ENCODE data around the gene CIB4. TPM values are rescaled to one million over a fixed set of nuclear protein-coding genes. Genes with fewer than 3 reads are reported as not detected.

The CIB4 gene
- total RNA-seq, 4 donors from 2014 or later: 1.1 TPM; not detected in 3

- no peak for TF ChIP-seq CTCF (IDR thresholded peaks at IDR 0.05; ENCODE audit: low read depth)
Measured at GRCh38 chr2:26637811-26638310, 3.3 kb downstream of the CIB4 start.

DNA sequence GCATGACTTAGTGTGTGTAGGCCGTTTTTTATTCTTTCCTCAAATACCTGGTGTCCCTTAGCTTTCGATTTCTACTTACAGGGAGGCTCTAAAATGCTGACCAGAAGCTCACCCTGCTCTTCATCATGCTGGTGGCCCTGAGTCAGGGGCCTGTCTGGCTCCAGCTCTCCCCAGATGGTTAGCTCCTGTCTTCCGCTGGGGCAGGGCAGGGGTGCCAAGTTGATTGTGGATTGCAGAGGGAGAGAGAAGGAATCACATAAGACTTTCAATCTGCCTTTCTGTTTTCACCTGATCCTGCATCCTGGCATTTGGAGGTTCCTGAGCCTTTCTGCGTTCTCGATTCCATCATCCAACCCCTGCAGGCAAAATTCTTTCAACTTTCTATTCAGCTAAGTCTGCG is 4.2 kb downstream of the CIB4 start:
- TF ChIP-seq CTCF (IDR thresholded peaks at IDR 0.05; ENCODE audit: low read depth): no peak

DNA sequence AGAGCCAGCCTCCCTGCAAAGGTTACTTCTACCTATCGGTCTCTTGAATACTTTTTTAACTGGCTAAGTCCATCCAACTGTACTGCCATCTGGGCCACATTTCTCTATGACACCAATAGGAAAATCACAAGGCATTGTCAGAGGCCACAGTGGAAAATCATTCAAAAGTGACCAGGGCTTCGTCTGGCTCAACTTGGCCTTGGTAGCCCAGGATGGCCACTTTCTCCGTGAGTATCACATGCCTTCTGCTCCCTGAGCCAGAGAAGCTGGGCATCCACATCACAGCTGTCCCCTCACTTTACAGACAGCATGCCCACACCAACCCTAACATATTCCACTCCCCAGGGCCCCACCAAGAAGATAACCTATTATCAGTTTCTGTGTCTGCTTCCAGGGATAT is 5.8 kb downstream of the CIB4 start:
- TF ChIP-seq CTCF (IDR thresholded peaks at IDR 0.05; ENCODE audit: low read depth): no peak

DNA sequence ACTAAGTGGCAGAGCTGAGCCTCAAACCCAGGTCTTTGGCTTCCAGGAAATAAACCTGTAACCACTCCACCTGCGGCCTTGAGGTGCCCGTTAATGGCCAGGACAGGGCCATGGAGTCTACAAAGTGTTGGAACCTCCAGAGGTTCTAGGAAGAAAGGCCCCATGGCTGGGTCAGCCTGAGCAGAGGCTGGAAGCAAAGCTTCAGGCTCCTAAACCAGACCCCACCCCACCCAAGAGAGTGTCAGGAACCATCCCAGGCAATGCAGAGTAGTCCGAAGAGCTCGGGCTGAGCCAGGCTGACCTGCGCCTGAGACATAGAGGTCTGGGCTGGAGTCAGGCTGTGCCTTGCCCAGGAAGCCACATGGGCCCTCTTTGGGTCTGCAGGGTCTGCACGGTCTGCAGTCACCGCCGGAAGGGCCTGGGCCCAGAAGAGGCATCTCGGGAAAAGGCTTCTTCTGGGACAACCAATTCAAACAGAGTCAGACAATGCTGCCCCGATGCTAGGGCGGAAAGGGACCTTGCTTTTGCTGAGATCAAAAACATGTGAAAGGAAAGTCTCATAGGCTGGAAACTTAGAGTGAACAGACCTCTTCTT is 6.4 kb downstream of the CIB4 start:
- TF ChIP-seq CTCF (IDR thresholded peaks at IDR 0.05; ENCODE audit: low read depth): no peak

DNA sequence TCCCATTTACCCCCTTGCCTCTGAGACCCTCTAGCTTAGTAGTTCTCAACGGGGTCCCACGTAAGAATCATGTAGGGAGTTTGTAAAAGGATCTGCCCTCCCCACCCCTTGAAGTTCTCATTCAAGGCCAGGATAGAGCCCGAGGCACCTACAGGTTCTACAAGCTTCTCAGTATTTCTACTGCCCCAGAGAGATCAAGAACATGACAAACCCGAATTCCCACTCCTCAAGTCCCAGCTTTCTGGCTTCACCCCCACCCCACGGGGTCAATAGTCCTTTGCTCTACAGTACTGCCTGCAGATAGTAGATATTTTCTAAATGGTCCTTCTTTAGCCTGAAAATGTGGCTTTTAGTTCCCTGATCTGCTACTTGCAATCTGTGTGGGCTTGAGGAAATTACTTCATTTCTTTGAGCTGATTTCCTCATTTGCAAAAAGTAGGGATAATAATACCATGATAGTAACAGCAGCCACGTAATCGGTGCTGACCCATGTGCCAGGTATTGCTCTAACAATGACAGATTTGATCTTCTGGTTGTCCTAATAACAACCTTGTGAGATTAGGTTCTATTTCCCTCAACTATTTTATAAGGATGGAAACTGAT is 7.1 kb downstream of the CIB4 start:
- TF ChIP-seq CTCF (IDR thresholded peaks at IDR 0.05; ENCODE audit: low read depth): no peak

GRCh38 chr2:26633351-26633945 is 7.7 kb downstream of the CIB4 start:
- TF ChIP-seq CTCF (IDR thresholded peaks at IDR 0.05; ENCODE audit: low read depth): no peak

DNA sequence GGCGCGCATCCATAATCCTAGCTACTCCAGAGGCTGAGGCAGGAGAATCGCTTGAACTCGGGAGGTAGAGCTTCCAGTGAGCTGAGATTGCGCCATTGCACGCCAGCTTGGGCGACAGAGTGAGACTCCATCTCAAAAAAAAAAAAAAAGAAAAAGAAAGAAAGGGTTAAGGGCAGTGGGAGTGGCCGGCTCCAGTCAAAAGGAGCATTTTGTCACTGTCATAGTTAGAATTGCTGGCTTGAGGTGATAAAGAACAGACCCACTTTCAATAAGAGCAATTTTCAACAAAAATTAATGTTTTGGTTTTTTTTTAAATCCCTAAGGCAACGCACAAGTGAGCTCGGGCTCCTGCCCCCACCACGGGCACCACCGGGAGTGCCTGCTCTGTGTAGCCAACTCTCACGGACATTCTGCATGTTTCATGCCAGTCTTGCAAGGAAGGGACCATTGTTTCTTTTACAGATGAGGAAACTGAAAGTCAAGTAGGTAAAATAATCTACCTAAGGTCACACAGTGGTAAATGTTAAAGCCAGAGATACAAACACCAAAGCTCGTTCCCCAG is 8.5 kb downstream of the CIB4 start:
- no peak for TF ChIP-seq CTCF (IDR thresholded peaks at IDR 0.05; ENCODE audit: low read depth)
